Iris pigment epithelial cell (primary cell): Measurements from ENCODE around the gene MADCAM1.
"Not testable (repeated sequence)": the region's sequence is repeated elsewhere in the genome, so short reads cannot be mapped to it uniquely, and the experiment has no call there.

ENCODE experiments used
- DNase-seq: peaks from one replicate; pipeline ENCODE4 v3.0.0-alpha.2; 2011; ENCODE audit warnings: low read depth

MADCAM1 gene

GRCh38 chr19:496112-496665 lies at the start of gene MADCAM1:
MADCAM1 (plus strand) TSS chr19:496486; CDS start chr19:496500, 14 bp downstream.
- DNase-seq, result no peak

- no peak for DNase-seq
These were observed 49.2 kb upstream of the MADCAM1 start for GRCh38 chr19:447064-447426.

GRCh38 chr19:447816-448560 lies 48.3 kb upstream of the MADCAM1 start:
- peak; percentile 10 for DNase-seq

- DNase-seq, result no peak
These were observed 46.4 kb upstream of the MADCAM1 start for GRCh38 chr19:449916-450315.

- not testable (repeated sequence) for DNase-seq
These were observed 45.3 kb upstream of the MADCAM1 start for GRCh38 chr19:450912-451481.

- no peak for DNase-seq
These were observed 43.5 kb upstream of the MADCAM1 start for GRCh38 chr19:452829-453228.

- no peak for DNase-seq
These were observed 42.7 kb upstream of the MADCAM1 start for GRCh38 chr19:453606-454005.

GRCh38 chr19:455031-455705 lies 41.1 kb upstream of the MADCAM1 start:
- DNase-seq, result no peak

GRCh38 chr19:455851-456546 lies 40.3 kb upstream of the MADCAM1 start:
- DNase-seq, result no peak

- no peak for DNase-seq
These were observed 39.7 kb upstream of the MADCAM1 start for GRCh38 chr19:456547-457110.

- no peak for DNase-seq
These were observed 38.6 kb upstream of the MADCAM1 start for GRCh38 chr19:457636-458035.

- no peak for DNase-seq
These were observed 37.9 kb upstream of the MADCAM1 start for GRCh38 chr19:458091-459042.

- peak; percentile 42 for DNase-seq
These were observed 36.4 kb upstream of the MADCAM1 start for GRCh38 chr19:459724-460511.

- no peak for DNase-seq
These were observed 35.2 kb upstream of the MADCAM1 start, which contains the start of gene SHC2 for GRCh38 chr19:460877-461720. SHC2 (minus strand) TSS chr19:461033; CDS start chr19:460996, 37 bp downstream.

- no peak for DNase-seq
These were observed 34.4 kb upstream of the MADCAM1 start for GRCh38 chr19:461721-462551.

GRCh38 chr19:463483-464207 lies 32.6 kb upstream of the MADCAM1 start:
- DNase-seq, result no peak

GRCh38 chr19:464208-464545 lies 32.1 kb upstream of the MADCAM1 start:
- DNase-seq, result no peak
